ENCODE data around the gene CRYZL1. TPM values are rescaled to one million over a fixed set of nuclear protein-coding genes. Genes with fewer than 3 reads are reported as not detected.

Gene CRYZL1
- total and polyA plus RNA-seq, 2 of the 8 experiments (the other 6 are each of a cell fraction or from before 2014, with no cell fraction given) = 15.6 to 15.8 TPM

DNA sequence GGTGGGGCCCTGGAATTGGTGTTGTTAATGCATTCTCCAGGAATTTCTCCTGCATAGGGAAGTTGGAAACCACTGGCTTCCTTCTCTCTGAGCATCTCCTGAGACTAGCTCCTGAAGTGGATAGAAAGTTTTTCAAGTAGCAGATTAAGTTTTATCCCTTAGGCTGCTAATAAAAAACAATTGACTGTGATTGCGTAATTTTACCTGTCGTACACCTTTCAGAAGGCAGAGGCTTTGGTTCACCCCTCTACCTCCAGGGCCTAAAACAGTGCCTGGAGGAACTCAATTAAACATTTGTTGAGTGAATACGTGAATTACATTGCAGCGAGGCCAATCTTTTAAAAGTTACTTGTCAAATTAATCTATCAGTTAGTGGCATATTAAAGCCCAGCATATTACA, 4.2 kb upstream of the CRYZL1 start (continued):
- TF ChIP-seq, protein P1, sequence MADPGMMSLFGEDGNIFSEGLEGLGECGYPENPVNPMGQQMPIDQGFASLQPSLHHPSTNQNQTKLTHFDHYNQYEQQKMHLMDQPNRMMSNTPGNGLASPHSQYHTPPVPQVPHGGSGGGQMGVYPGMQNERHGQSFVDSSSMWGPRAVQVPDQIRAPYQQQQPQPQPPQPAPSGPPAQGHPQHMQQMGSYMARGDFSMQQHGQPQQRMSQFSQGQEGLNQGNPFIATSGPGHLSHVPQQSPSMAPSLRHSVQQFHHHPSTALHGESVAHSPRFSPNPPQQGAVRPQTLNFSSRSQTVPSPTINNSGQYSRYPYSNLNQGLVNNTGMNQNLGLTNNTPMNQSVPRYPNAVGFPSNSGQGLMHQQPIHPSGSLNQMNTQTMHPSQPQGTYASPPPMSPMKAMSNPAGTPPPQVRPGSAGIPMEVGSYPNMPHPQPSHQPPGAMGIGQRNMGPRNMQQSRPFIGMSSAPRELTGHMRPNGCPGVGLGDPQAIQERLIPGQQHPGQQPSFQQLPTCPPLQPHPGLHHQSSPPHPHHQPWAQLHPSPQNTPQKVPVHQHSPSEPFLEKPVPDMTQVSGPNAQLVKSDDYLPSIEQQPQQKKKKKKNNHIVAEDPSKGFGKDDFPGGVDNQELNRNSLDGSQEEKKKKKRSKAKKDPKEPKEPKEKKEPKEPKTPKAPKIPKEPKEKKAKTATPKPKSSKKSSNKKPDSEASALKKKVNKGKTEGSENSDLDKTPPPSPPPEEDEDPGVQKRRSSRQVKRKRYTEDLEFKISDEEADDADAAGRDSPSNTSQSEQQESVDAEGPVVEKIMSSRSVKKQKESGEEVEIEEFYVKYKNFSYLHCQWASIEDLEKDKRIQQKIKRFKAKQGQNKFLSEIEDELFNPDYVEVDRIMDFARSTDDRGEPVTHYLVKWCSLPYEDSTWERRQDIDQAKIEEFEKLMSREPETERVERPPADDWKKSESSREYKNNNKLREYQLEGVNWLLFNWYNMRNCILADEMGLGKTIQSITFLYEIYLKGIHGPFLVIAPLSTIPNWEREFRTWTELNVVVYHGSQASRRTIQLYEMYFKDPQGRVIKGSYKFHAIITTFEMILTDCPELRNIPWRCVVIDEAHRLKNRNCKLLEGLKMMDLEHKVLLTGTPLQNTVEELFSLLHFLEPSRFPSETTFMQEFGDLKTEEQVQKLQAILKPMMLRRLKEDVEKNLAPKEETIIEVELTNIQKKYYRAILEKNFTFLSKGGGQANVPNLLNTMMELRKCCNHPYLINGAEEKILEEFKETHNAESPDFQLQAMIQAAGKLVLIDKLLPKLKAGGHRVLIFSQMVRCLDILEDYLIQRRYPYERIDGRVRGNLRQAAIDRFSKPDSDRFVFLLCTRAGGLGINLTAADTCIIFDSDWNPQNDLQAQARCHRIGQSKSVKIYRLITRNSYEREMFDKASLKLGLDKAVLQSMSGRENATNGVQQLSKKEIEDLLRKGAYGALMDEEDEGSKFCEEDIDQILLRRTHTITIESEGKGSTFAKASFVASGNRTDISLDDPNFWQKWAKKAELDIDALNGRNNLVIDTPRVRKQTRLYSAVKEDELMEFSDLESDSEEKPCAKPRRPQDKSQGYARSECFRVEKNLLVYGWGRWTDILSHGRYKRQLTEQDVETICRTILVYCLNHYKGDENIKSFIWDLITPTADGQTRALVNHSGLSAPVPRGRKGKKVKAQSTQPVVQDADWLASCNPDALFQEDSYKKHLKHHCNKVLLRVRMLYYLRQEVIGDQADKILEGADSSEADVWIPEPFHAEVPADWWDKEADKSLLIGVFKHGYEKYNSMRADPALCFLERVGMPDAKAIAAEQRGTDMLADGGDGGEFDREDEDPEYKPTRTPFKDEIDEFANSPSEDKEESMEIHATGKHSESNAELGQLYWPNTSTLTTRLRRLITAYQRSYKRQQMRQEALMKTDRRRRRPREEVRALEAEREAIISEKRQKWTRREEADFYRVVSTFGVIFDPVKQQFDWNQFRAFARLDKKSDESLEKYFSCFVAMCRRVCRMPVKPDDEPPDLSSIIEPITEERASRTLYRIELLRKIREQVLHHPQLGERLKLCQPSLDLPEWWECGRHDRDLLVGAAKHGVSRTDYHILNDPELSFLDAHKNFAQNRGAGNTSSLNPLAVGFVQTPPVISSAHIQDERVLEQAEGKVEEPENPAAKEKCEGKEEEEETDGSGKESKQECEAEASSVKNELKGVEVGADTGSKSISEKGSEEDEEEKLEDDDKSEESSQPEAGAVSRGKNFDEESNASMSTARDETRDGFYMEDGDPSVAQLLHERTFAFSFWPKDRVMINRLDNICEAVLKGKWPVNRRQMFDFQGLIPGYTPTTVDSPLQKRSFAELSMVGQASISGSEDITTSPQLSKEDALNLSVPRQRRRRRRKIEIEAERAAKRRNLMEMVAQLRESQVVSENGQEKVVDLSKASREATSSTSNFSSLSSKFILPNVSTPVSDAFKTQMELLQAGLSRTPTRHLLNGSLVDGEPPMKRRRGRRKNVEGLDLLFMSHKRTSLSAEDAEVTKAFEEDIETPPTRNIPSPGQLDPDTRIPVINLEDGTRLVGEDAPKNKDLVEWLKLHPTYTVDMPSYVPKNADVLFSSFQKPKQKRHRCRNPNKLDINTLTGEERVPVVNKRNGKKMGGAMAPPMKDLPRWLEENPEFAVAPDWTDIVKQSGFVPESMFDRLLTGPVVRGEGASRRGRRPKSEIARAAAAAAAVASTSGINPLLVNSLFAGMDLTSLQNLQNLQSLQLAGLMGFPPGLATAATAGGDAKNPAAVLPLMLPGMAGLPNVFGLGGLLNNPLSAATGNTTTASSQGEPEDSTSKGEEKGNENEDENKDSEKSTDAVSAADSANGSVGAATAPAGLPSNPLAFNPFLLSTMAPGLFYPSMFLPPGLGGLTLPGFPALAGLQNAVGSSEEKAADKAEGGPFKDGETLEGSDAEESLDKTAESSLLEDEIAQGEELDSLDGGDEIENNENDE (IDR thresholded peaks at IDR 0.05; ENCODE audit: insufficient replicate concordance, low read length) = no peak
- no peak for TF ChIP-seq CHD1 (IDR thresholded peaks at IDR 0.05; ENCODE audit: low read depth, low read length)
- TF ChIP-seq, protein P2, sequence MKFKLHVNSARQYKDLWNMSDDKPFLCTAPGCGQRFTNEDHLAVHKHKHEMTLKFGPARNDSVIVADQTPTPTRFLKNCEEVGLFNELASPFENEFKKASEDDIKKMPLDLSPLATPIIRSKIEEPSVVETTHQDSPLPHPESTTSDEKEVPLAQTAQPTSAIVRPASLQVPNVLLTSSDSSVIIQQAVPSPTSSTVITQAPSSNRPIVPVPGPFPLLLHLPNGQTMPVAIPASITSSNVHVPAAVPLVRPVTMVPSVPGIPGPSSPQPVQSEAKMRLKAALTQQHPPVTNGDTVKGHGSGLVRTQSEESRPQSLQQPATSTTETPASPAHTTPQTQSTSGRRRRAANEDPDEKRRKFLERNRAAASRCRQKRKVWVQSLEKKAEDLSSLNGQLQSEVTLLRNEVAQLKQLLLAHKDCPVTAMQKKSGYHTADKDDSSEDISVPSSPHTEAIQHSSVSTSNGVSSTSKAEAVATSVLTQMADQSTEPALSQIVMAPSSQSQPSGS (IDR thresholded peaks at IDR 0.05; ENCODE audit: low read length) = no peak

Data from H1 (cell line).